SJCRH30 (cell line): ENCODE measurements around the gene FCHO1. TPM values are rescaled to one million over a fixed set of nuclear protein-coding genes. Genes with fewer than 3 reads are reported as not detected.

Source experiments
- DNase-seq, 2 experiments: peaks; one replicate each; pipeline ENCODE4 v3.0.0-alpha.2; 2015 to 2020
- H3K27ac ChIP-seq: fragments of 250-450 bp; sonication (Bioruptor Pico); 2 replicates; pipeline ENCODE4 v1.5.1; 2020; ENCODE audit warnings: mild to moderate bottlenecking, moderate library complexity
- H3K27me3 ChIP-seq: fragments of 250-450 bp; sonication (Bioruptor Pico); 2 replicates; pipeline ENCODE4 v1.5.1; 2020; ENCODE audit warnings: mild to moderate bottlenecking, moderate library complexity
- H3K36me3 ChIP-seq: fragments of 250-450 bp; sonication (Bioruptor Pico); 2 replicates; pipeline ENCODE4 v1.5.1; 2020; ENCODE audit warnings: mild to moderate bottlenecking, moderate library complexity
- H3K4me1 ChIP-seq: fragments of 250-450 bp; sonication (Bioruptor Pico); 2 replicates; pipeline ENCODE4 v1.5.1; 2020; ENCODE audit warnings: mild to moderate bottlenecking, moderate library complexity
- H3K4me3 ChIP-seq: fragments of 250-450 bp; sonication (Bioruptor Pico); 2 replicates; pipeline ENCODE4 v1.5.1; 2020; ENCODE audit warnings: mild to moderate bottlenecking, moderate library complexity
- H3K9me3 ChIP-seq: fragments of 250-450 bp; sonication (Bioruptor Pico); replicated peaks from 2 replicates; pipeline ENCODE4 v1.5.1; 2020; ENCODE audit warnings: mild to moderate bottlenecking, moderate library complexity
- total RNA-seq: library from RNA; depleted of rRNA; stranded (reverse); fragments of >200 nt; shearing (Covaris generic); gene quantifications from 2 replicates; pipeline ENCODE4 v1.2.3, GENCODE V29; 2014

Gene FCHO1
- total RNA-seq, 1 experiment from 2014 or later = 3.0 TPM

DNA sequence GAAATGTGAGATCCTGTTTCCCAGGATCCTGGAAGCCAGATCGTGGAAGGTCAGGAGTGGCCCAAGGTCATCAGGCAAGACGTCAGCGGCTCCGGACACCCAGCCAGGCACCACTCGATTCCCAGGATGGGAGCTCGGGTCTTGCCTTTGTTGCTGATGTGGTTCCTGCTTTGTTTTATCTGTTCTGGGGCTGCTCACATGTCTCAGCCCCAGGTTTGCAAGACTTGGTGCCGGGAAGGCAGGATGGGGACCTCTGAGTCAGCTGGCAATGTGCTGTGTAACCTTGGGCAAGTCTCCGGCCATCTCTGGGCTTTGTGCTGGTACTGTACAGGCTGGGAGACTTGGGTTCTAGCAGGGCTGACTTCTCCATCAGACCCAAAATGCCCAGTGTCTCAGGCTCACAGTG is 1.4 kb upstream of the FCHO1 start:
- Histone ChIP-seq H3K27ac (no peak overlapping the region), H3K4me1 (no peaks in the 10 kb centered on the region), H3K4me3 (no peak overlapping the region), H3K9me3 (no peaks in the 10 kb centered on the region), H3K27me3 (no peaks in the 10 kb centered on the region), H3K36me3 (no peaks in the 10 kb centered on the region)
- DNase-seq = no peak

DNA sequence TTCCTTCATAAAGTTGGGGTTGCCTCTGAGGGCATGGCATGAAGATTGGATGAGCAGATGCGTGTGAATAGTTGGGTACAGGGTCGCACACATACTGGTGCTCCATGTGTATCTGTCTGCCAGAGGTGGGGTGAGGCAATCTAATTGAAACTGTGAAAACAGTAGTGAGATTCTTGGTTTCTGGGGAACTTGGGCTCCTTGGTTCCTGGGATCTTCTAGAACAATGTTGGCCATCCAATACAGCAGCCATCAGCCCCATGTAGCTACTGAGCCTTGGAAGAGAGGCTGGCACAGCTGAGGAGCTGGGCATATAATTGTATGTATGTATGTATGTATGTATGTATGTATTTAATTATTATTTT is 616 bp downstream of the FCHO1 start:
- Histone ChIP-seq H3K9me3 (no peaks in the 10 kb centered on the region), H3K4me1 (no peaks in the 10 kb centered on the region), H3K36me3 (no peaks in the 10 kb centered on the region), H3K27me3 (no peaks in the 10 kb centered on the region), H3K27ac (no peak overlapping the region), H3K4me3 (no peak overlapping the region)
- no peak for DNase-seq

GRCh38 chr19:17752865-17753639 is 1.8 kb downstream of the FCHO1 start:
- Histone ChIP-seq H3K4me1 (no peaks in the 10 kb centered on the region), H3K4me3 (no peak overlapping the region), H3K27ac (no peak overlapping the region), H3K9me3 (no peaks in the 10 kb centered on the region), H3K27me3 (no peaks in the 10 kb centered on the region), H3K36me3 (no peaks in the 10 kb centered on the region)
- no peak for DNase-seq

- no peaks in the 10 kb centered on the region for H3K4me1 ChIP-seq
- no peak overlapping the region for H3K27ac ChIP-seq
- peak; percentile 66 to 82 for DNase-seq
- H3K9me3 ChIP-seq = no peaks in the 10 kb centered on the region
- H3K4me3 ChIP-seq = no peak overlapping the region
- H3K36me3 ChIP-seq = no peaks in the 10 kb centered on the region
- H3K27me3 ChIP-seq = no peaks in the 10 kb centered on the region
Measured at GRCh38 chr19:17753976-17754375, 2.7 kb downstream of the FCHO1 start.

GRCh38 chr19:17754634-17755442 is 3.6 kb downstream of the FCHO1 start:
- no peak overlapping the region for H3K27ac ChIP-seq
- H3K4me1 ChIP-seq = no peaks in the 10 kb centered on the region
- no peaks in the 10 kb centered on the region for H3K9me3 ChIP-seq
- no peaks in the 10 kb centered on the region for H3K27me3 ChIP-seq
- DNase-seq = no peak
- no peak overlapping the region for H3K4me3 ChIP-seq
- no peaks in the 10 kb centered on the region for H3K36me3 ChIP-seq

GRCh38 chr19:17755443-17755890 is 4.2 kb downstream of the FCHO1 start:
- Histone ChIP-seq H3K4me3 (no peak overlapping the region), H3K27me3 (no peaks in the 10 kb centered on the region), H3K9me3 (no peaks in the 10 kb centered on the region), H3K4me1 (no peaks in the 10 kb centered on the region), H3K27ac (no peak overlapping the region), H3K36me3 (no peaks in the 10 kb centered on the region)
- no peak for DNase-seq

DNA sequence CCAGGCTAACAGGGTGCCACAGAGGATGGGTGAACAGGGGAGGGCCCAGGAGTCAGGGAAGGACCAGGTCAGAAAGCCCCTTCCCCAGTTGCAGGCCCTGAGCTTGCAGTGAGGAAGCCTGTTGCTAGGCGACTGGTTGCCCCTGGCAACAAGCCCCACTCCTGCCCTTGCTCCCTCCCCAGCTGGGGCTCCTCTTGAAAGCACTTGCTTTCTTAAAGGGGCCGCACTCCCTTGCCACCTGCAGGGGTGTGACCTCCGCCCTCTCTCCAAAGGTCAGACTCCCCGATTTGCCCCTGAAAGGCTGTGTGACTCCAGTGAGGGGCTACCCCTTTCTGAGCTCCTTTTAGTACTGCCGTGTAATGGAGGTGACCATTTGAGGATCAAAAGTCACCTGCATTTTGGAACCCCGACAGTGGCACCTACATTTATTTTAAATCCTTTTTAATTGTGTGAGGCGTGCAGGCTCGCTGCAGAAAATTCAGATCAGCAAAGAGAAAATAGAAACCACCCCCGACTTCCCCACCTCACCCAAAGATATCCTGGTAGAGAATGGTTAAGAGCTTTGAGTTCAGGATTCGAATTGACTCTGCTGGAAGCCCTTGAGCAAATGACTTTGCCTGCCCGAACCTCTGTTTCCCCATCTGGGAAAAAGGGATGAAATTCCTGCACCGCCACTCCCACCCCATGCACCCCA is 4.8 kb downstream of the FCHO1 start:
- DNase-seq = peak; percentile 55 to 67

DNA sequence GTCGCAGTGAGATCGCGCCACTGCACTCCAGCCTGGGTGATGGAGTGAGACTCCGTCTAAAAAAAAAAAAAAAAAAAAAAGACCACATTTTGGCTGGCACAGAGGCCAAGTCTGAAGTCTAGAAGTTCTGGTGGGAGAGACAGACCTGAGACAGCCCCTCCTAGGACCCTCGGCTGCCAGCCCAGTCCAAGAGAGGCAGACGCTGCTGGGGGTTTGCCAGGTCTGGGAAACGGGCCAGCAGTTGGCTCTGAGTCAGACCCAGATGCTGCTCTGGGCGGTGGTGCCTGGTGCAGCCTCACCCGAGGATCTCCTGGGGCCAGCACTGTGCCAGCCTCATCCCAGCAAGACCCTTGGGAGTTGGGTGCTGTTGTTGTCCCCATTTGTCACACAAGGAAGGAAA is 5.8 kb downstream of the FCHO1 start:
- no peak for DNase-seq
- Histone ChIP-seq H3K36me3 (no peaks in the 10 kb centered on the region), H3K4me3 (no peak overlapping the region), H3K9me3 (no peaks in the 10 kb centered on the region), H3K27me3 (no peaks in the 10 kb centered on the region), H3K27ac (no peak overlapping the region), H3K4me1 (no peaks in the 10 kb centered on the region)

More for the DNA sequence above, 4.8 kb downstream of the FCHO1 start:
- Histone ChIP-seq H3K4me1 (no peaks in the 10 kb centered on the region), H3K27ac (no peak overlapping the region), H3K9me3 (no peaks in the 10 kb centered on the region), H3K27me3 (no peaks in the 10 kb centered on the region), H3K4me3 (no peak overlapping the region), H3K36me3 (no peaks in the 10 kb centered on the region)

DNA sequence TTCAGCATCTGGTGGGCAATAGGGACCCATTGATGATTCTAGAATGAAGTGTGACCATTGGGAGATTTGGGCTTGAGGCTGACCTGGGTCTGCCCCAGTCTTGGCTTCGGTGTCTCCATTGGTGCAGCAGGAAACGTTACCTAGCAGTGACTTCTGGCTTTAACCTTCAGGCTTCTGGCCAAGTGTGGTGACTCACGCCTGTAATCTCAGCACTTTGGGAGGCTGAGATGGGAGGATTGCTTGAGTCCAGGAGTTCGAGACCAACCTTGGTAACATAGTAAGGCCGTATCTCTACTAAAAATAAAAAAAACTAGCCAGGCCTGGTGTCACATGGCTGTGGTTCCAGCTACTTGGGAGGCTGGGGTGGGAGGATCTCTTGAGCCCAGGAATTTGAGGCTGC is 7.2 kb downstream of the FCHO1 start:
- no peak for DNase-seq
- Histone ChIP-seq H3K27me3 (no peaks in the 10 kb centered on the region), H3K27ac (no peak overlapping the region), H3K9me3 (no peaks in the 10 kb centered on the region), H3K36me3 (no peaks in the 10 kb centered on the region), H3K4me1 (no peaks in the 10 kb centered on the region), H3K4me3 (no peak overlapping the region)

- no peak overlapping the region for H3K27ac ChIP-seq
- no peak for DNase-seq
- H3K4me3 ChIP-seq = no peak overlapping the region
- no peaks in the 10 kb centered on the region for H3K27me3 ChIP-seq
- H3K36me3 ChIP-seq = no peaks in the 10 kb centered on the region
- H3K9me3 ChIP-seq = no peaks in the 10 kb centered on the region
- no peaks in the 10 kb centered on the region for H3K4me1 ChIP-seq
Measured at GRCh38 chr19:17761148-17761547, 9.9 kb downstream of the FCHO1 start.

DNA sequence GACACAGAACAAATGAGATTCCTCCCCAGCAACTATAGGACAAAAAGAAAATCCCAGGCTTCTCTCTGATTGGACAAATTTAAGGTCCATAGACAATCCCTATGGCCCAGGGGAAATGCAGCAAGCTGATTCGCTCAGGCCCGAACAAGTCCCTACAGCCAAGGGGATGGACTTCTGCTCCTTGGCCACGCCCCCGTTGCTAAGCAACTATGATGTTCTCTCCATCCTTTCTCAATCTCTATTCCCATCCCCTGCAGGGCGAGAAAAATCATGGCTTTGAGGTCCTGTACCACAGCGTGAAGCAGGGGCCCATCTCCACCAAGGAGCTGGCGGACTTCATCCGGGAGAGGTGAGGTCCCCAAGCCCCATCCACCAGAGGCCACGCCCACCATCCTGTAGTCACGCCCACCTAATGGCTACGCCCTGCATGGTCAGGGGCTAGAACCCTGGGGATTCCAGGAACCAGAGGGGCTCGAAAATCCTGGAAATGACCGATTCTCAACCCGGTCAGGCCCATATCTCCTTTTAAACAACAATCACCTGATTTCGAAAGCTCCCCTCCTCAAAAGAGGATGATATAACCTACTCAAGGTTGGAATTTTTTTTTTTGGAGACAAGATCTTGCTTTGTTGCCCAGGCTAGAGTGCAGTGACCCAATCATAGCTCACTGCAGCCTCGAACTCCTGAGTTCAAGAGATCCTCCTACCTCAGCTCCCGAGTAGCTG is 11.4 kb downstream of the FCHO1 start:
- Histone ChIP-seq H3K4me3 (no peak overlapping the region), H3K27ac (no peak overlapping the region), H3K4me1 (no peaks in the 10 kb centered on the region)

DNA sequence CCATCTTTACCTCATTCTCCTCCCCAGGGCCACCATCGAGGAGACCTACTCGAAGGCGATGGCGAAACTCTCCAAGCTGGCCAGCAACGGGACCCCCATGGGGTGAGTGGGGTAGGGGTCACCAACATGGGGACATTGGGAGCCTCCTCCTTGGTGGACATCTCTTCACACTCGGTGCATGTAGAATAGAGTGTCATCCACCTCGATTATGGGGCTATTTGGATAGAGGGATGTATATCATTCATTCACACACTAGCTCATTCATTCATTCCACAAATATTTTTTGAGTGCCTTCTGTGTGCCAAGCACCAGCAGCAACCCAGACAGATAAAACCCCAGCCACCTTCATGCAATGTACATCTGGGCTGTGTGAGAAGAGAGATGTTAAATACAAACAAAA is 13.1 kb downstream of the FCHO1 start:
- DNase-seq = no peak
- no peaks in the 10 kb centered on the region for H3K4me1 ChIP-seq
- no peak overlapping the region for H3K4me3 ChIP-seq
- no peak overlapping the region for H3K27ac ChIP-seq
- H3K9me3 ChIP-seq = no peaks in the 10 kb centered on the region
- H3K36me3 ChIP-seq = no peaks in the 10 kb centered on the region
- H3K27me3 ChIP-seq = no peaks in the 10 kb centered on the region

More for the DNA sequence above, 11.4 kb downstream of the FCHO1 start:
- Histone ChIP-seq H3K36me3 (no peaks in the 10 kb centered on the region), H3K9me3 (no peaks in the 10 kb centered on the region), H3K27me3 (no peaks in the 10 kb centered on the region)
- peak; percentile 89 to 91 for DNase-seq

DNA sequence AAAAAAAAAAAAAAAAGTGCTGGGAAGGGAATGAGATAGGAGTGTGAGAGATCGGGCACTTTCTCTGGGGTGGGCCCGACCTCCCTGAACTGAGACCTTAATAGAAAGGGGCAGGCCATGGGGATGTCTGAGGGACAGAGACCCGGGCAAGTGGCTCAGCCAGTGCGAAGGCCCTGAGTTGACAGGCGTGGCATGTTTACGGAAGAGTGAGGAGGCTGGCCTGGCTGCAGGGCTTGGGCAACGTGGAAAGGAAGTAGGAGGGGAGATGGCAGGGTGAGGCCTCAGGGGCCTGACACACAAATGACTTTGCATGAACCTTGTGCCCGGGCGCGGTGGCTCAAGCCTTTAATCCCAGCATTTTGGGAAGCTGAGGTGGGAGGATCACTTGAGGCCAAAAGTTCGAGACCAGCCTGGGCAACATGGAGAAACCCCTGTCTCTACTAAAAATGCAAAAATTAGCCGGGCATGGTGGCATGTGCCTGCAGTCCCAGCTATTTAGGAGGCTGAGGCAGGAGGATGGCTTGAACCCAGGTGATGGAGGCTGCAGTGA is 13.9 kb downstream of the FCHO1 start:
- no peaks in the 10 kb centered on the region for H3K36me3 ChIP-seq
- H3K4me3 ChIP-seq = no peak overlapping the region
- no peaks in the 10 kb centered on the region for H3K4me1 ChIP-seq
- DNase-seq = no peak
- no peaks in the 10 kb centered on the region for H3K27me3 ChIP-seq
- H3K9me3 ChIP-seq = no peaks in the 10 kb centered on the region
- no peak overlapping the region for H3K27ac ChIP-seq

- Histone ChIP-seq H3K36me3 (no peaks in the 10 kb centered on the region), H3K27ac (no peak overlapping the region), H3K4me3 (no peak overlapping the region), H3K27me3 (no peaks in the 10 kb centered on the region), H3K9me3 (no peaks in the 10 kb centered on the region), H3K4me1 (no peaks in the 10 kb centered on the region)
- DNase-seq = peak; percentile 93 to 96
Measured at GRCh38 chr19:17766543-17767131, 15.4 kb downstream of the FCHO1 start.
